ENCODE data around the gene KIF12. TPM values are rescaled to one million over a fixed set of nuclear protein-coding genes. Genes with fewer than 3 reads are reported as not detected.

KIF12 gene
- total and polyA plus RNA-seq, 12 donors, result 0.10 to 0.56 (median 0.30) TPM; not detected in 6

DNA sequence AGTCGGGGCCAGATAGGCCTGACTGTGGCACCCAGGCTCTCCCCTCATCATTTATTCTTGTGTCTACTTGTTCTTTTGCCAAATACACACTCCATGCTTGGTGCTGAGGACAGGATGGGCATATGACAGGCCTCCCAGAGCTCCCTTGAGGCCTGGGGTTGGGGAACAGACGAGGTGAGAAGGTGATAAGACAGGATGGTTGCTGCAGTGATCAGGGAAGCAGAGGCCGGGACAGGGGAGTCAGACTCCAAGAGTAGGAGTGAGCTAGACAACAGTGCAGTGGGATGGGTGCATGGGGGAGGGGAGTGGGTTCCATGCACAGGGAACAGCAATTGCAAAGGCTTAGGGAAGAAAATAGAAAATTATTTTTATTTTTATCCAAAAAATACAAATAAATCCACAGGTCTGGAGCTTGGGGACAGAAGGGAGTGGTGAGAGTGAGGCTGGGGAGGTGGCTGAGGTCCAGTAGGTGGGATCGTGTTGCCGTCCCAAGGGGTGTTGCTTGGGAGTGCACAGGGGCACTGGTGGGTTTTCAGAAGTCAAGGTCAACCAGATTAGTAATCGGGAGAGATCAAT lies 17.6 kb downstream of the KIF12 start:
- no peak overlapping the region for H3K4me3 ChIP-seq
- no peak for TF ChIP-seq POLR2A (IDR thresholded peaks at IDR 0.05)
- TF ChIP-seq CTCF (IDR thresholded peaks at IDR 0.05), result no peak
- no peaks in the 10 kb centered on the region for H3K9me3 ChIP-seq (replicated peaks in 1 of 3)
- no peak overlapping the region for H3K27ac ChIP-seq
- peaks cover 10% of the 10 kb centered on the region for H3K27me3 ChIP-seq
- no peak for DNase-seq
- no peaks in the 10 kb centered on the region for H3K4me1 ChIP-seq (replicated peaks in 1 of 2)
- 74 to 83% (median 80%) methylated on average over 6 of the region's 6 CpGs for WGBS, 4 donors
- H3K36me3 ChIP-seq (replicated peaks in 1 of 2), result no peaks in the 10 kb centered on the region
- intact Hi-C loops (cut with DNase I), result no loop called here

DNA sequence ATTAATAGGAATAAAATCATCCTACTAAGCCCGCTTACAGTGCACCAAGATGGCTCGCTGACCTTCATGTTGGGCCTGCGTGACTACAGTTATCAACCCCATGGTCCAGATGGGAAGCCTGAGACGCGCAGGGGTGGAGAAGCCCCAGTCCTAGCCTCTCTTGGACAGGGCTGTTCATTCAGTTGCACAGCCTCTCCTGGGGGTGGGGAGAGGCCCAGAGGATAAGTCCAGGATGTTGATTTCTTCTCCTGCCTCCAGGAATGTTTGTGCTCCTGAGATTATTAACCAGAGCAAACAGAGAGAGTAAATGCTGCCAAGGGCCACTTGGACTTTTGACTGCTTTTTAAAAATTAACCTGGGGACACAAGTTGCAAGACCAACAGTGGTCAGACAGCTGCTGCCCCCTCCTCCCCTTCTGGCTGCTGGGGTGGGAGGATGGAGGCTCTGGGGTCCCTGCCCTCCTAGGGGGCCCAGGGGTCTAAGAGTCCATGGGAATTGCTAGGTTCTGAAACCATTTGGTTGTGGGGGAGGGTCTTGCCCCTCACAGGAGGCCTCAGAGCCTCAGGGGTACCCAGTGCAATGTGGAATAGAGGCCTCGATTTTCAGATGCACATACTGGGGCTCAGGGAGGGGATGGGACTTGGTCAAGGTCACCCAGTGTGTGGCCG lies 18.2 kb downstream of the KIF12 start:
- DNase-seq, result peak in 1 of 7 donors; percentile 1
- TF ChIP-seq POLR2A (IDR thresholded peaks at IDR 0.05), result no peak
- no peak for TF ChIP-seq CTCF (IDR thresholded peaks at IDR 0.05)
- Histone ChIP-seq H3K4me3 (no peak overlapping the region), H3K27me3 (peaks cover 10% of the 10 kb centered on the region), H3K36me3 (replicated peaks in 1 of 2) (no peaks in the 10 kb centered on the region), H3K9me3 (replicated peaks in 1 of 3) (no peaks in the 10 kb centered on the region), H3K27ac (no peak overlapping the region), H3K4me1 (replicated peaks in 1 of 2) (no peaks in the 10 kb centered on the region)
- 73 to 87% (median 85%) methylated on average over 7 of the region's 7 CpGs for WGBS, 4 donors
- intact Hi-C loops (cut with DNase I), result no loop called here

DNA sequence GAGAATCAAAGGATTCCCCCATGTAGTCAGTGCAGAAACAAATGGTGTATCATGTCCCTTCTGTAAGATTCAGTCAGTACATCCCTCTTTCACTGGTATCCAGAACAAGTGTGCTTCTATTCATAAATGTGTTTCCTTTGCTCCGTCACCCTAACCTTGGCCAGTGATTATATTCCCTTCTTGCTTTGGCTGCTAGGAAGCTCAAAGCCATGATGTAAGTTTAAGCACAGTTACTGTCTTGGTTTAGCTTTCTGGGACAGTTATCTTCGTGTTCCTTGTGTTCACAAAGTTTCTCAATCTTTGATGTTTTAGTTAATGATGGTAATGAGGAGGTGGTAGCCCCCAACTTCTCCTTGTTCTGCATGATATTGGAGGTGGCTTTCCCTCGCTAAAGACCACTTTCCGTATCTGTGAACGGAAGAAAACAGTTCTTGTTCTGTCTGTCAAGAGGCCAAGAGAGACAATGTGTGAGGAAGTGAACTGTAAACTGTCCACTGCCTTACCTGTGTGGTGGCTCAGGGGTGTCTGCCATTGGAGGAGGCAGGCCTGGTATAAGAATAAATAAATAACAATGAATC lies 18.8 kb downstream of the KIF12 start:
- TF ChIP-seq POLR2A (IDR thresholded peaks at IDR 0.05) (no peak), CTCF (IDR thresholded peaks at IDR 0.05) (no peak)
- DNase-seq, result no peak
- intact Hi-C loops (cut with DNase I), result no loop called here
- no peak overlapping the region for H3K4me3 ChIP-seq
- peaks cover 10% of the 10 kb centered on the region for H3K27me3 ChIP-seq
- no peak overlapping the region for H3K27ac ChIP-seq
- no peaks in the 10 kb centered on the region for H3K36me3 ChIP-seq (replicated peaks in 1 of 2)
- 66 to 90% (median 80%) methylated on average over 5 of the region's 5 CpGs for WGBS, 4 donors
- no peaks in the 10 kb centered on the region for H3K4me1 ChIP-seq (replicated peaks in 1 of 2)
- H3K9me3 ChIP-seq (replicated peaks in 1 of 3), result no peaks in the 10 kb centered on the region

- intact Hi-C loops (cut with DNase I), result no loop called here
- no peaks in the 10 kb centered on the region for H3K4me1 ChIP-seq (replicated peaks in 1 of 2)
- no peak for DNase-seq
- H3K9me3 ChIP-seq (replicated peaks in 1 of 3), result no peaks in the 10 kb centered on the region
- no peak overlapping the region for H3K4me3 ChIP-seq
- no peak overlapping the region for H3K27ac ChIP-seq
- 78 to 88% (median 82%) methylated on average over 3 to 7 of the region's 7 CpGs for WGBS, 4 donors
- no peaks in the 10 kb centered on the region for H3K36me3 ChIP-seq (replicated peaks in 1 of 2)
- H3K27me3 ChIP-seq, result peaks cover 10% of the 10 kb centered on the region
- TF ChIP-seq CTCF (IDR thresholded peaks at IDR 0.05) (no peak), POLR2A (IDR thresholded peaks at IDR 0.05) (no peak)
Measured at GRCh38 chr9:114078781-114079156, 20.3 kb downstream of the KIF12 start.
